ENCODE measurements around the gene SSB. TPM values are rescaled to one million over a fixed set of nuclear protein-coding genes. Genes with fewer than 3 reads are reported as not detected.

Gene SSB
- total and polyA plus RNA-seq, 2 of the 4 experiments (the other 2 are of a cell fraction): 41.2 to 75.5 TPM

GRCh38 chr2:169849710-169850109 lies 51.0 kb downstream of the SSB start:
- H3K56ac ChIP-seq (ENCODE audit: extremely low read depth, insufficient read depth, low read length): no peak overlapping the region
- ChIA-PET POLR2A (ENCODE audit: unreplicated experiment) (no interaction called here), CTCF (no interaction called here)
- TF ChIP-seq ELK1 (IDR thresholded peaks at IDR 0.05; ENCODE audit: borderline replicate concordance, low read depth, low read length): no peak
- TF ChIP-seq CHD1 (IDR thresholded peaks at IDR 0.05; ENCODE audit: low read depth, low read length): no peak
- no peak for TF ChIP-seq POLR2A (IDR thresholded peaks at IDR 0.05; ENCODE audit: low read depth, low read length)
- TF ChIP-seq RCOR1 (IDR thresholded peaks at IDR 0.05; ENCODE audit: insufficient replicate concordance, low read length): no peak
- H4K8ac ChIP-seq (ENCODE audit: low read depth in 2 of 2, low read length in 2 of 2): no peak overlapping the region
- no peak for ATAC-seq (ENCODE audit: low read depth)
- H4K5ac ChIP-seq (ENCODE audit: low read depth, low read length): no peak overlapping the region
- H3K36me3 ChIP-seq (ENCODE audit: control insufficient read depth, insufficient read depth, low read length): 0 out of 2 replicates have a peak, but pooled peaks cover 5% of the 10 kb centered on the region
- peaks cover 25 to 39% of the 10 kb centered on the region in 2 experiments; a peak in 3 of 4 replicates for H3K79me1 ChIP-seq (ENCODE audit: low read depth in 1 of 2, low read length in 2 of 2)
- in situ Hi-C loops (cut with MboI; ENCODE audit: low sequenced_read_pairs): no loop called here
- no peak overlapping the region for H3K23ac ChIP-seq (ENCODE audit: low read depth, low read length)
- H3K18ac ChIP-seq (ENCODE audit: low read depth, low read length): no peak overlapping the region
- H3K4me1 ChIP-seq (ENCODE audit: control insufficient read depth, insufficient read depth, low read length): no peaks in the 10 kb centered on the region
- H2AFZ ChIP-seq (replicated peaks; ENCODE audit: low read length, poor library complexity): no peak overlapping the region
- no peak overlapping the region for H2BK5ac ChIP-seq (ENCODE audit: low read depth, low read length, poor library complexity, severe bottlenecking)
- no peak overlapping the region for H3K4me2 ChIP-seq (ENCODE audit: low read depth, low read length)
- dilution Hi-C loops (cut with HindIII; ENCODE audit: low sequenced_read_pairs, unreplicated experiment): no loop called here
- no peak overlapping the region for H3K4ac ChIP-seq (ENCODE audit: low read depth, low read length)
- H3K14ac ChIP-seq (replicated peaks; ENCODE audit: low read depth, low read length): no peak overlapping the region
- H3K4me3 ChIP-seq (ENCODE audit: insufficient read depth, low read depth, low read length): no peak overlapping the region
- H2AK5ac ChIP-seq (ENCODE audit: low read depth, low read length): no peak overlapping the region
- no peak overlapping the region for H3K27ac ChIP-seq (ENCODE audit: insufficient read depth, low read length)
- H2BK15ac ChIP-seq (ENCODE audit: low read depth, low read length): no peak overlapping the region
- H3K9me3 ChIP-seq (ENCODE audit: control insufficient read depth, insufficient read depth, low read length): no peaks in the 10 kb centered on the region; the same call in 1 of the 2 replicates
- peaks cover 5% of the 10 kb centered on the region; the same call in 1 of the 2 replicates for H4K20me1 ChIP-seq (ENCODE audit: insufficient read depth, low read length)
- WGBS, 2 experiments (ENCODE audit: extremely low coverage in 2 of 2, insufficient read length in 1 of 2): no CpG with 5 or more reads among the region's 1 CpG
- H3K27me3 ChIP-seq (ENCODE audit: control insufficient read depth, insufficient read depth, low read length): no peaks in the 10 kb centered on the region
- no peak overlapping the region for H2BK120ac ChIP-seq (ENCODE audit: low read depth, low read length)
- no peaks in the 10 kb centered on the region for H3K9me1 ChIP-seq (ENCODE audit: insufficient read depth, low read length)
- no peak overlapping the region for H2AK9ac ChIP-seq (replicated peaks; ENCODE audit: low read depth, low read length, poor library complexity)
- no peak overlapping the region for H2BK20ac ChIP-seq (ENCODE audit: low read depth, low read length)
- H4K91ac ChIP-seq (ENCODE audit: insufficient read depth, low read depth, low read length): no peak overlapping the region
- no peak for DNase-seq
- no peak overlapping the region for H3K9ac ChIP-seq (ENCODE audit: low read depth, low read length)
- intact Hi-C loops (cut with micrococcal nuclease): no loop called here
- no TSS peak for BruUV-seq (replicated peaks)

Measured in IMR-90 (cell line).